Astrocyte (in vitro differentiated cells and primary cell): ENCODE results near the gene KRT71.

Experiments
- EZH2 ChIP-seq: IDR thresholded peaks from 2 replicates; pipeline ENCODE4 v1.6.1; 2012; ENCODE audit warnings: mild to moderate bottlenecking, low read length, inconsistent platforms; ENCODE audit not compliant: insufficient read depth
- TF ChIP-seq, protein P1 (sequence below): IDR thresholded peaks from 2 replicates; pipeline ENCODE4 v1.5.1; 2011; ENCODE audit warnings: low read depth, mild to moderate bottlenecking, inconsistent platforms, low read length, moderate library complexity; ENCODE audit not compliant: insufficient read depth

DNA sequence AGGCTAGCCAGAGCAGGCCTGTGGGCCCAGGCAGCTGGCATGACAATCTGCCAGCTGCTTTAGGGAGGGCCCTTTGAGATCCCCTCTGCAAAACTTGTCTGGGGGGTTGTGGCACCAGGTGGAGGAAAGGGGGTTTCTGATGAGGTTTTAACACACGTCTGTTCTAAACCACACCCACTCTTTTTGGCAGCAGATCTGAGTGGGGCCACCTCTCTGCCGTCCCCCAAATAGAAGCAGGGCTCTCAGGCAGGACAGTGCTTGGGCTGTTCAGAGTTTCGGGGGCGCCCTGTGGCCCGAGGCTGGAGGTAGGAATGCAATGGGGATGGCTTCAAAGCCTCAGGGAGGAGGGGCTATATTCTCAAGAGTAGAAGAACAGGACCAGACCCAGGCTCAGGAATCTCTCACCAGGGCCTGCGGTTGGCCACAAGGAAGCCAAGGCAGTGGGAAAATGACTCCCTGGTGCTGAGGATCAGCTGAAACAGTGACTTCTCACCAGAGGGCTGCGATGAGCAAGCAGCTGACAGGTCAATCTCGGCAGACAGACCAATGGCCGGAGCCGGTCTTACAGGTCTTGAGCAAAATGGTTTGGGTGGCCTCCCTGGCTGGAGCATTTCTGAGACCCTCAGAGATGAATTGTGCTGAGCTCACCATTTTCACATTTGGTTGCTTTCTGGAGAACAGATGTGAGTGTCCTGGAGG is 31.2 kb downstream of the KRT71 start:
- TF ChIP-seq, protein P1, sequence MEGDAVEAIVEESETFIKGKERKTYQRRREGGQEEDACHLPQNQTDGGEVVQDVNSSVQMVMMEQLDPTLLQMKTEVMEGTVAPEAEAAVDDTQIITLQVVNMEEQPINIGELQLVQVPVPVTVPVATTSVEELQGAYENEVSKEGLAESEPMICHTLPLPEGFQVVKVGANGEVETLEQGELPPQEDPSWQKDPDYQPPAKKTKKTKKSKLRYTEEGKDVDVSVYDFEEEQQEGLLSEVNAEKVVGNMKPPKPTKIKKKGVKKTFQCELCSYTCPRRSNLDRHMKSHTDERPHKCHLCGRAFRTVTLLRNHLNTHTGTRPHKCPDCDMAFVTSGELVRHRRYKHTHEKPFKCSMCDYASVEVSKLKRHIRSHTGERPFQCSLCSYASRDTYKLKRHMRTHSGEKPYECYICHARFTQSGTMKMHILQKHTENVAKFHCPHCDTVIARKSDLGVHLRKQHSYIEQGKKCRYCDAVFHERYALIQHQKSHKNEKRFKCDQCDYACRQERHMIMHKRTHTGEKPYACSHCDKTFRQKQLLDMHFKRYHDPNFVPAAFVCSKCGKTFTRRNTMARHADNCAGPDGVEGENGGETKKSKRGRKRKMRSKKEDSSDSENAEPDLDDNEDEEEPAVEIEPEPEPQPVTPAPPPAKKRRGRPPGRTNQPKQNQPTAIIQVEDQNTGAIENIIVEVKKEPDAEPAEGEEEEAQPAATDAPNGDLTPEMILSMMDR, result no peak
- TF ChIP-seq EZH2, result no peak
